ENCODE results near the gene HOXB6.

HOXB6 gene

DNA sequence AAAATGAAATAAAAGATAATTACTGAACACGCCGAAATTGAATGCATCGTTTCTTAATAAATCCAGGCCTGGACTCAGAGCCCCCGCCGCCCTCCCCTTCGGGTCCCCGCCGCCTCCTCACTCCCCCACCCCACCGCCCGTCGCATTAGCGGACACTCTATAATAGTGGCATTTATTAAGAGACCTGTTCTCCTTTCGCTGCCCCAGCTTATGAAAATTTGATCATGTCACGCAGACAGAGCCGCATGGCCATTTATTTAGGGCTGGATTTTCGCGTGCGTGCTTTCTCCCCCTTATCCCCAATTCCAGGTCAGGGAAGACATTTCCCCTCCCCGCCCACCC lies 53.6 kb downstream of the HOXB6 start:
- DNase-seq: no peak

- no peak for DNase-seq
Measured at GRCh38 chr17:48550502-48551213, 54.1 kb downstream of the HOXB6 start.

GRCh38 chr17:48549914-48550501 lies 54.8 kb downstream of the HOXB6 start:
- no peak for DNase-seq

DNA sequence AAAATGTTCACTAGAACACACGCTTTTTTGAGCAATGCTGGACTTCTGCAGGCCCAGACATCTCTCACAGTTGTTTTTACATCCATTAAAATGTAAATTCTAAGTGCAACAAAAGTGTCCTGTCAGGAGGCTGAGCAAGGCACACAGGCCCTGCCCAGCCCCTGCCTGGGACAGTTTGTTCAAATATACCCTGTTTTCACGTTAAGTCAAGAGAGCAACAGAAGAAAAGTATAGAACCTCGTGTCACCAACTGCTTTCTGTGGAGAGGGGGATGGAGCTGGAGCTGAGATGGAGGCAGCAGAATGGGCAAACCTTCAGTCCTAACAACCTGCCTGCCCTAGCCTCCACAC lies 55.5 kb downstream of the HOXB6 start:
- DNase-seq: no peak

- no peak for DNase-seq
Measured at GRCh38 chr17:48548523-48549280, 56.1 kb downstream of the HOXB6 start.

DNA sequence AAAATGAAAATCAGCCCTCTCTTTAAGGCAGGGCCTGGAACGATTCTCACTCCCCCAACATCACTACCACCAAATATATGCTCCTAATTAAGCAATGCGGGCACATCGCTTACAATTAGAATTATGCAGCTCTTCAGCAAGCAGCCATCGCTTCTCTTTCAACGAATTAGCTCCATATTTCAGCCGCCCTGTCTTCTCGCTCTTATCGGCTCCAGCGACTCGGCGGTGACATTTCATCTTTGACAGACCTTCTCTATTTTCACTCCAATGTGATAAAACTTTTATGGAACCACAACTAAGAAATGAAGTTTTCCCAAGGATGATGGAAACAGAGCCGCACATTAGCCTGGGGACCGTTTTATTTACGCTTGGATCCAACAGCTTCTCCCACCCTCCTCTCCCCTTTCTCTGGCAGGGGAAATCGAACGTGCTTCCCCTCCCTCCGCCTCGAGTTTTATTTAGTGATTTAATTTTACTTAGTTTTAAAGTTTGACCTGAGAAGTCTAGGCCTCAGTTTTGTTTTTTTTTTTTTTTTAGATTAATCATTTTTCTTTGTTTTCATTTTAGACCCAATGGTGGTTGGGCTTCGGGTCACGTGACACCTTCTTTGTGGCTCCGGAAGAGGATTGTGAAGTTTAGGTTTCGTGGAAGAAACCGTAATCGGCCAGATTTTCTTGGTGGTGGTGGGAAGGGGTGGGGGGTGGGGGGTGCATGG lies 56.8 kb downstream of the HOXB6 start:
- no peak for DNase-seq

DNA sequence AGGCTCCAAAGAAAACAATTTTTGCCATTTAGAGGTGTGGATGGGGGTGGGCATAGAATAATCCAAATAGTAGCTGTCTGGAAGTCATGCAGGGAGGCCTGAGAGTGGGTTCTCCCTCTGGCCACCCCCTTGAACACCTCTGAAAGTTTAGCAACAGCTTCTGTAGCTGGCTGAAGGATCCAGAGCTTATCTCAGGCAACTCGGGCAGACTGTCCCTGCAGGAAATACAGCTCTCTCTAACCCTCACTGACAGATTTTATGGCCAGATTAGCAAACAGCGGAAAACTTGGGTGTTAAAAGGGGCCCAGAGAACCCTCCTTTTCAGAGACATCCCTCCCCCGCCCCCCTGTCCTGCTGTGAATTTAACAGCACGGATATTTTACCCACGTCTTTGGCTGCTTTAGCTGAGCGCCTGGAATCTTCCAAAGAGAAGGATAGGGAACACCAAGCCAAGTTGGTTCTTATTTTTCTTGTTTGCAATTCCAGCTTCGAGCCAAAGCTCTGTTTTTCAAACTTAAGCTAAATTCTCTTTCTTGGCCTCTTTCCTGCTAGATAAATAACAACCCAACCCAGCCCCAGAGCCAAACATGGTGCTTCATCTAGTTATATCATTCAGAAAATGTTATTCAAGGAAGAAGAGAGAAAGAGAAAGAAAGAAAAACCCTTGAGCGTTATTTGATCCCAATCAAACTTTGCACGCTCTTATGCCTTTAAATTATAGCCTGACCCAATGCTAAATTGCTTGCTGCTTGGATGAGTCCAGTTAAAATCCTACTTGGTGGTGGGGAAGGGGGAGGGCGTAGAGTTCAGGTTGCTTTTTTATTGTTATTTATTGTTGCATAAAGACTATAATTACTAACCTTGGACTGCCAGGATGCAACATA lies 57.6 kb downstream of the HOXB6 start:
- DNase-seq: no peak

DNA sequence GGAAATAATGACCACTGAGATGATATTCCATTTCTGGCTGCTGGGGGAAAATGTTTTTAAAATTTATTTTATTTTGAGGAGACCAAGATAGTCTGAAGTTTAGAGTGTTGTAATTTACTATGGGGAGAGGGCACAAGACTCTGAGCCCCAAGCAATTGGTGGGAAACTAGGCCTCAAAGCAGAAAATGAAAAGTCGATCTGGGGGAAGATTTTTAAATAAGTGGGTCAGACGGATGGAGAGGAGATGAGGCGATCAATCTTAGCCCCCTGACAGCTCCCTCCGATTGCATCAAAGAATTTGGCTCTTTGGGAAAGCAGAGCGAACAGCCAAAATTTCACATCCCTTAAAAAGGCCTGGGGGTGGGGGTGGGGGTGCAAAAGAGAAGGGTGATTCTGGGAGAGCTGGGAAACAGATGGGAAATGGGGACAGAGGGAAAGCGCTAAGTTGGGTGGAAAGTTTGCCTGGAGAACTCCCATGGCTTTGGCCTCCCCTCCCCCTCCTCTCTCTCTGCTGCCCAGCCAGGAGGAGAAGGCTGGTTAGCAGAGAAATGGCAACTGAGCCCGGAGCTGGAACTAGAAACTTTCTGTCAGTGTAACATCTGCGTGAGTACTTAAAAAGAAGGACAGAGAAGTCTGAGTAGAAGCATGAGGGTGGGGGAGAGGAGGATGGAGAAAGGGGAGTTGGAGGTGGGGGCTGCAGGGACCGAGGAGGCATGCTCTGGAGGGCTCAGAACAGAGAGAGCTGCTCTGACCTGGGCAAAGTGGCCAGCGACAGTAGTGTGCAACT lies 58.5 kb downstream of the HOXB6 start:
- DNase-seq: no peak
